ENCODE measurements around the gene GNRHR.

GNRHR gene, protein sequence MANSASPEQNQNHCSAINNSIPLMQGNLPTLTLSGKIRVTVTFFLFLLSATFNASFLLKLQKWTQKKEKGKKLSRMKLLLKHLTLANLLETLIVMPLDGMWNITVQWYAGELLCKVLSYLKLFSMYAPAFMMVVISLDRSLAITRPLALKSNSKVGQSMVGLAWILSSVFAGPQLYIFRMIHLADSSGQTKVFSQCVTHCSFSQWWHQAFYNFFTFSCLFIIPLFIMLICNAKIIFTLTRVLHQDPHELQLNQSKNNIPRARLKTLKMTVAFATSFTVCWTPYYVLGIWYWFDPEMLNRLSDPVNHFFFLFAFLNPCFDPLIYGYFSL

DNA sequence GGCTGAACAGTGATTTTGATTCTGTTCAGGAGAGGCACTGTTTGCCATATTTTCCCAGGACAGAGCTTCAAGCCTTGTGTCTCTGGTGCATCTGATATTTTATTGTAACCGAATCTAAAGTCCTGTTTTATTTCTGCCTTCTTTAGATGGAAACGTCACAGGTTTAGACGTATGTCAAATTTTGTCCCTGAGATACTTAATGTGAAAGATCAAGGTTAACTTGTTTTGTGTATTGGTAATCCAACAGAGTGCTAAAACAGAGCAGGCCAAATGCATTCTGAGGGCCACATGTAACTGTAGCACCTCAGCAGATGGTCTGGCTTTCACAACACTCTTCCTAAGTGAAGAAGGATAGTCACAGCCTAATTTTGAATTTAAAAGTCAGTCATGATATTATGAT, at the start of gene GNRHR:
Gene GNRHR (minus strand): TSS at position 101 of the 400 bp plus-strand sequence. CDS start 53 bp downstream, at position 48.
- no peak for DNase-seq (ENCODE audit: low read depth)
- H3K4me3 ChIP-seq (replicated peaks; ENCODE audit: low read depth, low read length) = no peak within 1 kb of the TSS
- TF ChIP-seq, protein P1, sequence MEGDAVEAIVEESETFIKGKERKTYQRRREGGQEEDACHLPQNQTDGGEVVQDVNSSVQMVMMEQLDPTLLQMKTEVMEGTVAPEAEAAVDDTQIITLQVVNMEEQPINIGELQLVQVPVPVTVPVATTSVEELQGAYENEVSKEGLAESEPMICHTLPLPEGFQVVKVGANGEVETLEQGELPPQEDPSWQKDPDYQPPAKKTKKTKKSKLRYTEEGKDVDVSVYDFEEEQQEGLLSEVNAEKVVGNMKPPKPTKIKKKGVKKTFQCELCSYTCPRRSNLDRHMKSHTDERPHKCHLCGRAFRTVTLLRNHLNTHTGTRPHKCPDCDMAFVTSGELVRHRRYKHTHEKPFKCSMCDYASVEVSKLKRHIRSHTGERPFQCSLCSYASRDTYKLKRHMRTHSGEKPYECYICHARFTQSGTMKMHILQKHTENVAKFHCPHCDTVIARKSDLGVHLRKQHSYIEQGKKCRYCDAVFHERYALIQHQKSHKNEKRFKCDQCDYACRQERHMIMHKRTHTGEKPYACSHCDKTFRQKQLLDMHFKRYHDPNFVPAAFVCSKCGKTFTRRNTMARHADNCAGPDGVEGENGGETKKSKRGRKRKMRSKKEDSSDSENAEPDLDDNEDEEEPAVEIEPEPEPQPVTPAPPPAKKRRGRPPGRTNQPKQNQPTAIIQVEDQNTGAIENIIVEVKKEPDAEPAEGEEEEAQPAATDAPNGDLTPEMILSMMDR (IDR thresholded peaks at IDR 0.05; ENCODE audit: low read length, missing control alignments) = no peak

DNA sequence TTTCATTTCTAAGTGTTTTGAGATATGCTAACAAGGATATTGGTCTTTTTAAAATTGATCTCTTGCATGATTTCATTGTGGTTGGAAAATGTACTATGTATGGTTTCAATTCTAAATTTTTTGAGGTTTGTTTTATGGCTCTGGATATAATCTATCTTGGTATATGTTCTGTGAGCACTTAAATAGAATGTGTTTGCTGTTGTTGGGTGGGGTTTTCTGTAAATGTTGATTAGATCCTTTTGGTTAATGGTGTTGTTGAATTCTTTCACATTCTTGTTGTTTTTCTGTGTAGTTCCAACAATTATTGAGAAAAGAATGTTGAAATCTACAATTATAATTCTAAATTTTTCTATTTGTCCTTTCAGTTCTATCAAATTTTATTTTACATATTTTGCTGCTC, 42.6 kb upstream of the GNRHR start:
- DNase-seq (ENCODE audit: low read depth) = no peak
- no peak overlapping the region for H3K4me3 ChIP-seq (replicated peaks; ENCODE audit: low read depth, low read length)
- TF ChIP-seq, protein P1 (IDR thresholded peaks at IDR 0.05; ENCODE audit: low read length, missing control alignments) = no peak

DNA sequence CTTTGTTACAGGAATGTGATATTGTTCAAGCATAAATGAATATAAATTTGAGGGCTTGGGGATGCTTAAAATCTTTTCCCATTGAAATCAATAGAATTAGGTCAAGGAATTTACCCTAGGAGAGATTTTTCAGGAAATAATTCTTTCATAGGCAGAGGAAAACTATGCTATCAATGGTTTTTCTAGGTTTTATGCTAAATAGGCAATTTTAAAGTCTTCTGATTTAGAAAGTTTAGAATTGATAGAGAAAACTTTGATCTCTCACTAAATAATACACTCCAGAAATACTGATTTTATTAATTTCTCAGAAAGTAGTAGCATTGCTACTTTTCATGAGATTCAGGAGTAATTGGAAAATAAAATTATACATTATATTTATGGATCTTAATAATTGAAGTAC, 36.5 kb upstream of the GNRHR start:
- TF ChIP-seq, protein P1 (IDR thresholded peaks at IDR 0.05; ENCODE audit: low read length, missing control alignments) = no peak
- H3K4me3 ChIP-seq (replicated peaks; ENCODE audit: low read depth, low read length) = no peak overlapping the region

DNA sequence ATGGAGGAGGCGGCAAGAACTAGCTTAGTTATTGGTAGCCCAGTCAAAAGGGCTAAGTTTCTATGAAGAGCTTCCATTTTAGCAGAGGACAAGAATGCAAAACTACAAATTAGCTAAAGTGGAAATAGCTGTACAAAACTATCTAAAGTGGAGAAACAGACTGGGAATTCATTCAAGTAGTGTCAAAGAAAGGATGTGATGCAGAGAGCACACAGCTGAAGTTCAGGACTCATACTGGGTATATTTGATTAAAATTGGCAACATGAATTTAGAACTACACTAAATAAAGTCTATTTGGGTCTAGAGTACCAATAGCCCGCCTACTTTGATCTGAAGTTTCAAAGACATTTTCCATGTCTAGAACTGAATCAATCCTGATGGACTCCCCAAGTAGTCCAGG, 33.1 kb upstream of the GNRHR start:
- TF ChIP-seq, protein P1 (IDR thresholded peaks at IDR 0.05; ENCODE audit: low read length, missing control alignments) = no peak
- H3K4me3 ChIP-seq (replicated peaks; ENCODE audit: low read depth, low read length) = no peak overlapping the region
- DNase-seq (ENCODE audit: low read depth) = no peak

More for the DNA sequence above, 36.5 kb upstream of the GNRHR start:
- no peak for DNase-seq (ENCODE audit: low read depth)

DNA sequence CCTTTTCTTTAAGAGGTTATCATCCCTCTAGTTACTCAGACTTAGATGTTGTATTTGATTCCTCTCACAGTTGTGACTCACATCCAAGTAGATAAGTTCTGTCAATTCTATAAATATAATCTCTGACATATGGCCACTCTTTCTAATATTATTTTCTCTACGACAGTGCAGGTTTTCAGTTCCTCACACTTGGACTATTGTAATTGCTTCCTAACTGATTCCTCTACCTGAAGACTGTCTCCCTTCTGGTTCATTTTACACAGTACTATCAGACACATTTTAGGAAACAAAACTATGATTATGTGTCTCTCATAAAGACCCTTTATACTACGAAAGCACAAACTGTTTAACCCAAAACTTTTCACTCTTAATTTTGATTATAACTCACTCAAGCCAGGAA, 31.3 kb upstream of the GNRHR start:
- DNase-seq (ENCODE audit: low read depth) = no peak
- H3K4me3 ChIP-seq (replicated peaks; ENCODE audit: low read depth, low read length) = no peak overlapping the region
- TF ChIP-seq, protein P1 (IDR thresholded peaks at IDR 0.05; ENCODE audit: low read length, missing control alignments) = no peak

DNA sequence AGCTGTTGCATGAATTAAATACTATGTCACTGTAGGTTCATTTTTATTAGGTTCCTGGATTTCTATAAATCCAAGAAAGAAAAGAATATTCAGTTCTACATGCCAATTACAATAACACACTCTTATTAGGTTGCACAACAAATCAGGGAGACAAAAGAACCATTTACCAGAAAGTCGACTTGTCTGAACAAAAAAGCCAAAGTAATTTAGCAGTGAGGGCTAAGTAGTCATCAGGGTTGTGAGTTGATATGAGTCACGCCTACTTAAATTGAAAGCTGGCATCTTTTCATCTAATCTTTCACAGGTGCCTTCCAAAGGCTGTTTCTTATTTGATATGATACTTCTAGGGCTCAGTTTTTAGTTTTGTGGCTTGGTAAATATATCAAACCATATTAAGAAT, 25.4 kb upstream of the GNRHR start:
- TF ChIP-seq, protein P1 (IDR thresholded peaks at IDR 0.05; ENCODE audit: low read length, missing control alignments) = no peak
- DNase-seq (ENCODE audit: low read depth) = no peak
- no peak overlapping the region for H3K4me3 ChIP-seq (replicated peaks; ENCODE audit: low read depth, low read length)

DNA sequence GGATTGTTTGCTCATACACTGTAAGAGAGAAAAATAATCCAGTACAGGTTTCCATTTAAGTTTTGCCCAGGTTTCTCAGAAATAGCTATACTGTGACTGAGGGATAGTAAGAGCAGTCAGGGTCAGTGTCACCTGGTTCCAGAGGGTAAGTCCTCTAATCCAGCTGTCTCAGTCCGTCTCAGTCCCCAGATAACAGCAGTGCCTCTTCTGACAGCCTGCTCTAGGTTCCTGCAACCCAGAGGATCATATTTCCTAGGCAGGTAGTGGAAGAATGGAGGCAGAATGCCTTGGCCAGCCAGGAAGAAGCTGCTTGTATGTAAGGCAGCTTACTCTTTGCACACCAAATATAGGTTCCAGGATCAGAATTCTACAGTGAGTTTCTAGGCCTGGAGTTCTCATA, 22.6 kb upstream of the GNRHR start:
- TF ChIP-seq, protein P1 (IDR thresholded peaks at IDR 0.05; ENCODE audit: low read length, missing control alignments) = no peak
- no peak for DNase-seq (ENCODE audit: low read depth)
- no peak overlapping the region for H3K4me3 ChIP-seq (replicated peaks; ENCODE audit: low read depth, low read length)
